Trophoblast cell (in vitro differentiated cells and primary cell): ENCODE measurements around the gene RASAL2.

Source experiments
- DNase-seq, 2 donors: peaks; one replicate each; pipeline ENCODE4 v3.0.0-alpha.2; 2016
- H2AFZ ChIP-seq: 2 replicates; pipeline ENCODE4 v1.6.1; 2013; ENCODE audit warnings: low read length, moderate library complexity, mild to moderate bottlenecking; ENCODE audit not compliant: insufficient read depth, poor library complexity
- H2AK5ac ChIP-seq: 2 replicates; pipeline ENCODE4 v1.6.1; 2013; ENCODE audit warnings: mild to moderate bottlenecking, low read length
- H2BK120ac ChIP-seq: 2 replicates; pipeline ENCODE4 v1.6.1; 2013; ENCODE audit warnings: low read length, mild to moderate bottlenecking, moderate library complexity; ENCODE audit not compliant: insufficient read depth, poor library complexity
- H2BK12ac ChIP-seq: 2 replicates; pipeline ENCODE4 v1.6.1; 2013; ENCODE audit warnings: mild to moderate bottlenecking, low read length, moderate library complexity
- H2BK5ac ChIP-seq: 2 replicates; pipeline ENCODE4 v1.6.1; 2013; ENCODE audit warnings: low read length, low read depth, moderate library complexity, mild to moderate bottlenecking; ENCODE audit not compliant: poor library complexity
- H3K14ac ChIP-seq: 2 replicates; pipeline ENCODE4 v1.6.1; 2013; ENCODE audit warnings: mild to moderate bottlenecking, low read length
- H3K18ac ChIP-seq: 2 replicates; pipeline ENCODE4 v1.6.1; 2013; ENCODE audit warnings: mild to moderate bottlenecking, low read length
- H3K23ac ChIP-seq: 2 replicates; pipeline ENCODE4 v1.6.1; 2013; ENCODE audit warnings: low read length
- H3K27ac ChIP-seq: 2 replicates; pipeline ENCODE4 v1.5.1; 2013; ENCODE audit warnings: low read depth, mild to moderate bottlenecking, inconsistent platforms, low read length, moderate library complexity
- H3K27me3 ChIP-seq: 2 replicates; pipeline ENCODE4 v1.6.1; 2013; ENCODE audit warnings: inconsistent platforms, mild to moderate bottlenecking, low read length, moderate library complexity; ENCODE audit not compliant: insufficient read depth
- H3K36me3 ChIP-seq, 2 experiments: 1 replicate in 1 of 2; 2 replicates in 1 of 2; pipeline ENCODE4 v1.6.1; 2013; ENCODE audit warnings: low read length in 2 of 2, mild to moderate bottlenecking in 2 of 2, moderate library complexity in 1 of 2; ENCODE audit not compliant: insufficient read depth in 2 of 2, control insufficient read depth in 1 of 2
- H3K4ac ChIP-seq: 2 replicates; pipeline ENCODE4 v1.6.1; 2013; ENCODE audit warnings: low read depth, mild to moderate bottlenecking, low read length, moderate library complexity
- H3K4me1 ChIP-seq, 2 experiments: 1 replicate in 1 of 2; 2 replicates in 1 of 2; pipeline ENCODE4 v1.6.1; 2013; ENCODE audit warnings: low read length in 2 of 2, mild to moderate bottlenecking in 2 of 2, moderate library complexity in 1 of 2; ENCODE audit not compliant: insufficient read depth in 2 of 2, control insufficient read depth in 1 of 2
- H3K4me2 ChIP-seq: 2 replicates; pipeline ENCODE4 v1.6.1; 2013; ENCODE audit warnings: inconsistent platforms, mild to moderate bottlenecking, low read length, moderate library complexity
- H3K4me3 ChIP-seq: 2 replicates; pipeline ENCODE4 v1.5.1; 2013; ENCODE audit warnings: mild to moderate bottlenecking, low read depth, low read length, inconsistent platforms
- H3K79me1 ChIP-seq: one replicate; pipeline ENCODE4 v1.6.1; 2013; ENCODE audit warnings: low read length
- H3K79me2 ChIP-seq: 2 replicates; pipeline ENCODE4 v1.6.1; 2013; ENCODE audit warnings: low read length, mild to moderate bottlenecking; ENCODE audit not compliant: control insufficient read depth, insufficient read depth, poor library complexity
- H3K9ac ChIP-seq: 2 replicates; pipeline ENCODE4 v1.6.1; 2013; ENCODE audit warnings: mild to moderate bottlenecking, low read length
- H3K9me3 ChIP-seq: 2 replicates; pipeline ENCODE4 v1.6.1; 2013; ENCODE audit warnings: low read depth, mild to moderate bottlenecking, control low read depth, inconsistent platforms, low read length; ENCODE audit not compliant: insufficient read depth
- H4K12ac ChIP-seq: 2 replicates; pipeline ENCODE4 v1.6.1; 2013; ENCODE audit warnings: low read depth, mild to moderate bottlenecking, low read length, moderate library complexity
- H4K8ac ChIP-seq: 2 replicates; pipeline ENCODE4 v1.6.1; 2013; ENCODE audit warnings: low read depth, mild to moderate bottlenecking, low read length, moderate library complexity
- H4K91ac ChIP-seq: one replicate; pipeline ENCODE4 v1.6.1; 2013; ENCODE audit warnings: low read depth, mild to moderate bottlenecking, low read length, moderate library complexity
- WGBS: extraction: QIAGEN DNeasy Blood & Tissue Kit; methylation state at CpG from one replicate; pipeline ENCODE4 v1.1.7; 2013; ENCODE audit warnings: missing lambda C conversion rate; ENCODE audit not compliant: insufficient read length, insufficient coverage; ENCODE audit errors: extremely low coverage; 5-methylcytosine and 5-hydroxymethylcytosine counted together

The RASAL2 gene

GRCh38 chr1:178458203-178458602, 364.3 kb downstream of the RASAL2 start:
- Histone ChIP-seq H4K8ac (no peak overlapping the region), H3K27me3 (no peaks in the 10 kb centered on the region), H3K4ac (no peak overlapping the region), H2BK120ac (no peak overlapping the region), H2BK12ac (no peak overlapping the region), H3K4me1 (no peaks in the 10 kb centered on the region), H3K79me1 (no peaks in the 10 kb centered on the region), H3K9ac (no peak overlapping the region), H4K91ac (no peak overlapping the region), H4K12ac (no peak overlapping the region), H2AK5ac (no peak overlapping the region), H3K4me2 (no peak overlapping the region), H3K9me3 (no peaks in the 10 kb centered on the region), H3K14ac (no peak overlapping the region), H3K79me2 (no peaks in the 10 kb centered on the region), H3K18ac (no peak overlapping the region), H3K36me3 (peaks cover 11 to 17% of the 10 kb centered on the region in 2 experiments), H3K27ac (no peak overlapping the region), H3K23ac (no peak overlapping the region), H2BK5ac (no peak overlapping the region), H3K4me3 (no peak overlapping the region), H2AFZ (no peak overlapping the region)
- no peak for DNase-seq
- WGBS = no CpG with 5 or more reads among the region's 12 CpGs

GRCh38 chr1:178461104-178461503, 367.2 kb downstream of the RASAL2 start:
- Histone ChIP-seq H2AK5ac (no peak overlapping the region), H3K27ac (no peak overlapping the region), H3K79me2 (no peaks in the 10 kb centered on the region), H4K12ac (no peak overlapping the region), H3K4me1 (peaks cover 0 to 2% of the 10 kb centered on the region in 2 experiments), H2BK120ac (no peak overlapping the region), H3K4ac (no peak overlapping the region), H4K8ac (no peak overlapping the region), H3K27me3 (no peaks in the 10 kb centered on the region), H3K36me3 (peaks cover 17 to 23% of the 10 kb centered on the region in 2 experiments), H2BK5ac (no peak overlapping the region), H2AFZ (no peak overlapping the region), H2BK12ac (no peak overlapping the region), H3K79me1 (no peaks in the 10 kb centered on the region), H3K18ac (no peak overlapping the region), H3K4me2 (no peak overlapping the region), H3K14ac (no peak overlapping the region), H3K4me3 (no peak overlapping the region), H3K23ac (no peak overlapping the region), H3K9me3 (no peaks in the 10 kb centered on the region), H4K91ac (no peak overlapping the region), H3K9ac (no peak overlapping the region)
- no CpG with 5 or more reads among the region's 2 CpGs for WGBS
- no peak for DNase-seq

GRCh38 chr1:178461701-178462100, 367.8 kb downstream of the RASAL2 start:
- H4K12ac ChIP-seq = no peak overlapping the region
- H3K4me1 ChIP-seq = peaks cover 0 to 2% of the 10 kb centered on the region in 2 experiments
- no peak overlapping the region for H2AK5ac ChIP-seq
- peaks cover 14 to 17% of the 10 kb centered on the region in 2 experiments for H3K36me3 ChIP-seq
- no peak overlapping the region for H3K18ac ChIP-seq
- no peak overlapping the region for H3K27ac ChIP-seq
- no peak overlapping the region for H4K91ac ChIP-seq
- H3K4me2 ChIP-seq = no peak overlapping the region
- no peak overlapping the region for H4K8ac ChIP-seq
- no peak overlapping the region for H3K4ac ChIP-seq
- H3K9ac ChIP-seq = no peak overlapping the region
- no peaks in the 10 kb centered on the region for H3K27me3 ChIP-seq
- no CpG with 5 or more reads among the region's 4 CpGs for WGBS
- no peaks in the 10 kb centered on the region for H3K9me3 ChIP-seq
- no peak overlapping the region for H3K23ac ChIP-seq
- no peak overlapping the region for H3K14ac ChIP-seq
- no peak overlapping the region for H2AFZ ChIP-seq
- no peaks in the 10 kb centered on the region for H3K79me2 ChIP-seq
- H3K4me3 ChIP-seq = no peak overlapping the region
- no peak overlapping the region for H2BK12ac ChIP-seq
- no peak for DNase-seq
- no peaks in the 10 kb centered on the region for H3K79me1 ChIP-seq
- no peak overlapping the region for H2BK120ac ChIP-seq
- H2BK5ac ChIP-seq = no peak overlapping the region

- Histone ChIP-seq H2BK5ac (no peak overlapping the region), H3K4me1 (peaks cover 2% of the 10 kb centered on the region in 2 experiments), H2AFZ (no peak overlapping the region), H3K9me3 (no peaks in the 10 kb centered on the region), H3K14ac (no peak overlapping the region), H3K36me3 (peaks cover 8 to 13% of the 10 kb centered on the region in 2 experiments), H3K4me3 (no peak overlapping the region), H3K79me2 (no peaks in the 10 kb centered on the region), H3K18ac (no peak overlapping the region), H3K27me3 (no peaks in the 10 kb centered on the region), H4K12ac (no peak overlapping the region), H3K79me1 (no peaks in the 10 kb centered on the region), H3K9ac (no peak overlapping the region), H2BK12ac (no peak overlapping the region), H2BK120ac (no peak overlapping the region), H3K4me2 (no peak overlapping the region), H3K27ac (no peak overlapping the region), H4K8ac (no peak overlapping the region), H3K4ac (no peak overlapping the region), H4K91ac (no peak overlapping the region), H3K23ac (no peak overlapping the region), H2AK5ac (no peak overlapping the region)
- no CpG with 5 or more reads among the region's 1 CpG for WGBS
- DNase-seq = no peak
Measured at GRCh38 chr1:178464141-178464540, 370.2 kb downstream of the RASAL2 start.
